NCI-H460 (cell line): Measurements from ENCODE around the gene CHERP. TPM values are rescaled to one million over a fixed set of nuclear protein-coding genes. Genes with fewer than 3 reads are reported as not detected.
"Not testable (repeated sequence)": the region's sequence is repeated elsewhere in the genome, so short reads cannot be mapped to it uniquely, and the experiment has no call there.

ENCODE experiments used
- DNase-seq: peaks from one replicate; pipeline ENCODE4 v3.0.0-alpha.2; 2016; ENCODE audit warnings: low read depth; ENCODE audit errors: extremely low read depth
- small RNA-seq, 2 experiments: library from RNA; depleted of rRNA; stranded (forward); fragments of <200 nt; gene quantifications; one replicate each; pipeline ENCODE3, GENCODE V24; 2014
- total RNA-seq: library from RNA; depleted of rRNA; stranded (reverse); fragments of >200 nt; shearing (Covaris generic); gene quantifications from 2 replicates; pipeline ENCODE4 v1.2.3, GENCODE V29; 2014; rRNA removed

CHERP gene
- total RNA-seq, 1 experiment from 2014 or later, result 5.9 TPM

- not testable (repeated sequence) for DNase-seq
Measured at GRCh38 chr19:16486476-16486875, 55.8 kb downstream of the CHERP start.

- DNase-seq, result no peak
Measured at GRCh38 chr19:16482745-16483144, 59.5 kb downstream of the CHERP start.

- DNase-seq, result no peak
Measured at GRCh38 chr19:16477311-16477710, 64.9 kb downstream of the CHERP start.

- DNase-seq, result no peak
Measured at GRCh38 chr19:16476401-16476800, 65.8 kb downstream of the CHERP start.

- DNase-seq, result no peak
Measured at GRCh38 chr19:16473875-16474392, 68.3 kb downstream of the CHERP start.

GRCh38 chr19:16472992-16473391 is 69.2 kb downstream of the CHERP start:
- no peak for DNase-seq

- not testable (repeated sequence) for DNase-seq
Measured at GRCh38 chr19:16472559-16472899, 69.7 kb downstream of the CHERP start.

- no peak for DNase-seq
Measured at GRCh38 chr19:16470911-16471811, 71.1 kb downstream of the CHERP start.

- DNase-seq, result no peak
Measured at GRCh38 chr19:16470541-16470910, 71.7 kb downstream of the CHERP start.

Small RNA genes lying within 50 kb of the gene (small RNA-seq; reads per million reads assigned to genes)
- 0 to 0.23 reads per million in 2 experiments for gene RN7SL146P

Other genes starting within 250 kb of the CHERP start
- gene KLF2, start 217.6 kb downstream of the CHERP start, total RNA-seq, result 13.5 and 16.8 TPM in 2 replicates
- 4.0 and 5.3 TPM in 2 replicates for gene EPS15L1, start 70.5 kb downstream of the CHERP start, total RNA-seq
- gene CALR3, start 46.3 kb downstream of the CHERP start, total RNA-seq, result 0.26 TPM in 1 of 2 replicates, not detected in the other
- 3.3 and 5.1 TPM in 2 replicates for gene C19orf44, start 46.0 kb downstream of the CHERP start, total RNA-seq
- 21.2 and 23.2 TPM in 2 replicates for gene SLC35E1, start 30.0 kb upstream of the CHERP start, total RNA-seq
- gene MED26, start 85.8 kb upstream of the CHERP start, total RNA-seq, result 4.4 and 4.5 TPM in 2 replicates
- 96.1 and 96.5 TPM in 2 replicates for gene SMIM7, start 117.7 kb upstream of the CHERP start, total RNA-seq
- 0.40 and 0.94 TPM in 2 replicates for gene TMEM38A, start 118.7 kb upstream of the CHERP start, total RNA-seq
- gene NWD1, start 177.4 kb upstream of the CHERP start, total RNA-seq, result 0.05 TPM in 1 of 2 replicates, not detected in the other